ENCODE measurements around the gene ADGRE1.
"Not testable (repeated sequence)": the region's sequence is repeated elsewhere in the genome, so short reads cannot be mapped to it uniquely, and the experiment has no call there.

ADGRE1 gene

GRCh38 chr19:6864325-6864940, 22.9 kb upstream of the ADGRE1 start:
- no peak for TF ChIP-seq CTCF (IDR thresholded peaks at IDR 0.05)
- TF ChIP-seq ZFX (IDR thresholded peaks at IDR 0.05; ENCODE audit: borderline replicate concordance) = no peak
- no peak overlapping the region for H3K27ac ChIP-seq

GRCh38 chr19:6865849-6866248, 21.5 kb upstream of the ADGRE1 start:
- TF ChIP-seq ZFX (IDR thresholded peaks at IDR 0.05; ENCODE audit: borderline replicate concordance) (no peak), CTCF (IDR thresholded peaks at IDR 0.05) (no peak)

GRCh38 chr19:6866741-6867151, 20.6 kb upstream of the ADGRE1 start:
- no peak overlapping the region for H3K27ac ChIP-seq

More at GRCh38 chr19:6865849-6866248, 21.5 kb upstream of the ADGRE1 start:
- H3K27ac ChIP-seq = no peak overlapping the region

GRCh38 chr19:6868351-6868750, 19.0 kb upstream of the ADGRE1 start:
- no peak overlapping the region for H3K27ac ChIP-seq
- TF ChIP-seq CTCF (IDR thresholded peaks at IDR 0.05) = no peak
- TF ChIP-seq ZFX (IDR thresholded peaks at IDR 0.05; ENCODE audit: borderline replicate concordance) = no peak

More at GRCh38 chr19:6866741-6867151, 20.6 kb upstream of the ADGRE1 start:
- TF ChIP-seq ZFX (IDR thresholded peaks at IDR 0.05; ENCODE audit: borderline replicate concordance) (no peak), CTCF (IDR thresholded peaks at IDR 0.05) (no peak)

GRCh38 chr19:6869151-6869882, 18.1 kb upstream of the ADGRE1 start:
- H3K27ac ChIP-seq = not testable (repeated sequence)

- H3K27ac ChIP-seq = no peak overlapping the region
- TF ChIP-seq CTCF (IDR thresholded peaks at IDR 0.05) (no peak), ZFX (IDR thresholded peaks at IDR 0.05; ENCODE audit: borderline replicate concordance) (no peak)
Observed at GRCh38 chr19:6873708-6874431, 13.5 kb upstream of the ADGRE1 start.

GRCh38 chr19:6875218-6875617, 12.2 kb upstream of the ADGRE1 start:
- H3K27ac ChIP-seq = no peak overlapping the region

More at GRCh38 chr19:6875218-6875617, 12.2 kb upstream of the ADGRE1 start:
- TF ChIP-seq ZFX (IDR thresholded peaks at IDR 0.05; ENCODE audit: borderline replicate concordance) (no peak), CTCF (IDR thresholded peaks at IDR 0.05) (no peak)
